ENCODE data around the gene TRMU. TPM values are rescaled to one million over a fixed set of nuclear protein-coding genes. Genes with fewer than 3 reads are reported as not detected.

The TRMU gene
- total and polyA plus RNA-seq, 4 donors, result 14.3 to 34.4 (median 18.6) TPM

GRCh38 chr22:46369716-46370583 is 34.4 kb downstream of the TRMU start (continued):
- TF ChIP-seq, protein P1, sequence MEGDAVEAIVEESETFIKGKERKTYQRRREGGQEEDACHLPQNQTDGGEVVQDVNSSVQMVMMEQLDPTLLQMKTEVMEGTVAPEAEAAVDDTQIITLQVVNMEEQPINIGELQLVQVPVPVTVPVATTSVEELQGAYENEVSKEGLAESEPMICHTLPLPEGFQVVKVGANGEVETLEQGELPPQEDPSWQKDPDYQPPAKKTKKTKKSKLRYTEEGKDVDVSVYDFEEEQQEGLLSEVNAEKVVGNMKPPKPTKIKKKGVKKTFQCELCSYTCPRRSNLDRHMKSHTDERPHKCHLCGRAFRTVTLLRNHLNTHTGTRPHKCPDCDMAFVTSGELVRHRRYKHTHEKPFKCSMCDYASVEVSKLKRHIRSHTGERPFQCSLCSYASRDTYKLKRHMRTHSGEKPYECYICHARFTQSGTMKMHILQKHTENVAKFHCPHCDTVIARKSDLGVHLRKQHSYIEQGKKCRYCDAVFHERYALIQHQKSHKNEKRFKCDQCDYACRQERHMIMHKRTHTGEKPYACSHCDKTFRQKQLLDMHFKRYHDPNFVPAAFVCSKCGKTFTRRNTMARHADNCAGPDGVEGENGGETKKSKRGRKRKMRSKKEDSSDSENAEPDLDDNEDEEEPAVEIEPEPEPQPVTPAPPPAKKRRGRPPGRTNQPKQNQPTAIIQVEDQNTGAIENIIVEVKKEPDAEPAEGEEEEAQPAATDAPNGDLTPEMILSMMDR (IDR thresholded peaks at IDR 0.05; ENCODE audit: low read depth, low read length, missing input control), result no peak
- TF ChIP-seq, protein P2, sequence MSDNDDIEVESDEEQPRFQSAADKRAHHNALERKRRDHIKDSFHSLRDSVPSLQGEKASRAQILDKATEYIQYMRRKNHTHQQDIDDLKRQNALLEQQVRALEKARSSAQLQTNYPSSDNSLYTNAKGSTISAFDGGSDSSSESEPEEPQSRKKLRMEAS (IDR thresholded peaks at IDR 0.05), result no peak
- TF ChIP-seq FOXA1 (IDR thresholded peaks at IDR 0.05), result no peak
- no peak for TF ChIP-seq TAF1 (conservative IDR thresholded peaks at IDR 0.05)
- no peak for TF ChIP-seq REST (IDR thresholded peaks at IDR 0.05)

DNA sequence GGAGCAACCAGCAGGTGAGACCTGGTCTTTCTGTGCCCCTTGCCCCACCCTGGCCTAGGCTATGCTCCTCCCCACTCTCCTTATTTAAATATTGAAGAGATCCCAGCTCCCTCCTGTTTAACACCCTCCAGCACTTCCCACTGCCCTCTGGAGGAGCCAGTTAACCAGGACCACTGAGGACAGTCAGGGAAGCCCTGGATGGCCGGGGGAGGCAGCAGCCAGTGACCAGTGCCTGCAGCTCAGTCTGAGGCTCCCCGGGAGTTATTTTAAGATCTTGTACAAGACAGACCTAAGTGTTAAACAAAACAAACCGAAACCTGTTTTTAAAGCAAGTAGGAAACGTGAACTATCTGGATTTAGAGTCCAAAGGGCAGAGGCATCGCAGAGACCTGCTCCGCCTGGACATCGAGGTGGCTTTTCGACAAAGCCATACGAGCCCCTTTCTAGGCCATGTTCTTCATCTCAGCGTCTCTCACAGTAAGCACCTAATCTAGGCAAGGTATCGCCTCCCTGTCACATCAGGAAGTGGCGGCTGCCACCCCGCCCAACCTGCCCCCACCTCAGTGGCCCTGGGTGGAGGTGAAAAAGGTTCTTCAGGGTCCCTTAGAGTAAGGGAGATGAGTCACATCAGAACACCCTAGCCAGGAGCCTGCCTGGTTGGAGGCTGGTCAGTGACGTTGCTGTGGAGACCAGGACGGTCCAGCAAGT is 35.2 kb downstream of the TRMU start:
- Histone ChIP-seq H3K36me3 (ENCODE audit: control insufficient read depth in 4 of 4, insufficient read depth in 3 of 4, low read depth in 1 of 4, low read length in 3 of 4) (no peaks in the 10 kb centered on the region), H3K9me3 (ENCODE audit: control insufficient read depth in 4 of 4, low read length in 3 of 4) (no peaks in the 10 kb centered on the region), H3K4me3 (ENCODE audit: low read depth in 1 of 3, low read length in 3 of 3) (no peak overlapping the region), H3K27ac (ENCODE audit: low read depth in 1 of 2, low read length in 2 of 2) (peak overlapping the region; percentile 69 to 86), H3K9ac (ENCODE audit: low read depth in 1 of 2, low read length in 2 of 2) (peak overlapping the region in 1 of 2 donors; percentile 50), H3K4me1 (ENCODE audit: control insufficient read depth in 4 of 4, insufficient read depth in 4 of 4, low read length in 3 of 4) (peaks cover 16 to 61% (median 45%) of the 10 kb centered on the region in 4 donors), H3K27me3 (ENCODE audit: control insufficient read depth in 4 of 4, insufficient read depth in 4 of 4, low read length in 3 of 4) (no peaks in the 10 kb centered on the region)
- TF ChIP-seq HNF4A (conservative IDR thresholded peaks at IDR 0.05), result peak; percentile 91 to 93
- TF ChIP-seq, protein P2 (IDR thresholded peaks at IDR 0.05), result no peak
- TF ChIP-seq HNF4G (IDR thresholded peaks at IDR 0.05), result peak; percentile 66
- peak; percentile 97 for TF ChIP-seq SP1 (IDR thresholded peaks at IDR 0.05)
- TF ChIP-seq RXRA (IDR thresholded peaks at IDR 0.05), result peak; percentile 19 to 35
- 42% methylated on average over 15 of the region's 15 CpGs for WGBS
- no peak for DNase-seq (ENCODE audit: low spot score)

DNA sequence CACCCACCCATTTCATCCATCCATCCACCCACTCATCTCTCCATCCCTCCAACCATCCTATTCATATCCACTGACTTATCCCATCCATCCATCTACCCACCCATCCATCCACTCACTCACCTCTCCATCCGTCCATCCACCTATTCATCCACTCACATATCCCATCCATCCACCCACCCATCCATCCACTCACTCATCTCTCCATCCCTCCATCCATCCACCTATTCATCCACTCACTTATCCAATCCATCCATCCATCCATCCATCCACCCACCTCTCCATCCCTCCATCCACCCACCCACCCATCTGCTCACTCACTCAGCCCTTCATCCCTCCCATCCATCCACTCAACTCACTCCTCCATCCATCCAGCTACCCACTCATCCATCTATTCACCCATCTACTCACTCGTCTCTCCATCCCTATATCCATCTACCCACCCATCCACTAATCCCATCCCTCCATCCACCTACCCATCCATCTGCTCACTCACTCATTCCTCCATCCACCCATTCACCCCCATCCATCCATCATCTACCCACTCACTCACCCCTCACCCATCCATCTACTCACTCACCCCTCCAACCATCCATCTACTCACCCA is 36.2 kb downstream of the TRMU start:
- no peak for DNase-seq (ENCODE audit: low spot score)
- H3K9ac ChIP-seq (ENCODE audit: low read depth in 1 of 2, low read length in 2 of 2), result no peak overlapping the region
- no peaks in the 10 kb centered on the region for H3K9me3 ChIP-seq (ENCODE audit: control insufficient read depth in 4 of 4, low read length in 3 of 4)
- H3K4me1 ChIP-seq (ENCODE audit: control insufficient read depth in 4 of 4, insufficient read depth in 4 of 4, low read length in 3 of 4), result peaks cover 16 to 68% (median 48%) of the 10 kb centered on the region in 4 donors
- H3K4me3 ChIP-seq (ENCODE audit: low read depth in 1 of 3, low read length in 3 of 3), result no peak overlapping the region
- no peaks in the 10 kb centered on the region for H3K27me3 ChIP-seq (ENCODE audit: control insufficient read depth in 4 of 4, insufficient read depth in 4 of 4, low read length in 3 of 4)
- no peak overlapping the region for H3K27ac ChIP-seq (ENCODE audit: low read depth in 1 of 2, low read length in 2 of 2)
- 97% methylated on average over 2 of the region's 2 CpGs for WGBS
- H3K36me3 ChIP-seq (ENCODE audit: control insufficient read depth in 4 of 4, insufficient read depth in 3 of 4, low read depth in 1 of 4, low read length in 3 of 4), result no peaks in the 10 kb centered on the region
- TF ChIP-seq ATF3 (IDR thresholded peaks at IDR 0.05) (no peak), FOXA1 (IDR thresholded peaks at IDR 0.05) (no peak), FOXA2 (IDR thresholded peaks at IDR 0.05) (no peak), RAD21 (IDR thresholded peaks at IDR 0.05) (no peak), GABPA (IDR thresholded peaks at IDR 0.05 in 1 of 2, conservative IDR thresholded peaks at IDR 0.05 in 1 of 2) (no peak), NR2F2 (IDR thresholded peaks at IDR 0.05) (no peak), REST (IDR thresholded peaks at IDR 0.05) (no peak)
- TF ChIP-seq, protein P1 (IDR thresholded peaks at IDR 0.05; ENCODE audit: low read depth, low read length, missing input control), result no peak

All from liver (tissue), 9 donors.